HG03039 (cell line): ENCODE data around the gene RNF25.

ENCODE experiments used
- ATAC-seq: cut with Tn5 transposase; IDR thresholded peaks from one replicate; pipeline ENCODE4 v1.9.1; 2021; ENCODE audit warnings: mild to moderate bottlenecking, moderate library complexity; ENCODE audit not compliant: unreplicated experiment

The RNF25 gene

GRCh38 chr2:218631837-218632236 is 40.0 kb downstream of the RNF25 start:
- ATAC-seq, result no peak

GRCh38 chr2:218627939-218628338 is 43.9 kb downstream of the RNF25 start:
- ATAC-seq, result no peak

- ATAC-seq, result no peak
Observed at GRCh38 chr2:218626369-218626768, 45.4 kb downstream of the RNF25 start.

GRCh38 chr2:218623366-218623705 is 48.5 kb downstream of the RNF25 start:
- ATAC-seq, result no peak

DNA sequence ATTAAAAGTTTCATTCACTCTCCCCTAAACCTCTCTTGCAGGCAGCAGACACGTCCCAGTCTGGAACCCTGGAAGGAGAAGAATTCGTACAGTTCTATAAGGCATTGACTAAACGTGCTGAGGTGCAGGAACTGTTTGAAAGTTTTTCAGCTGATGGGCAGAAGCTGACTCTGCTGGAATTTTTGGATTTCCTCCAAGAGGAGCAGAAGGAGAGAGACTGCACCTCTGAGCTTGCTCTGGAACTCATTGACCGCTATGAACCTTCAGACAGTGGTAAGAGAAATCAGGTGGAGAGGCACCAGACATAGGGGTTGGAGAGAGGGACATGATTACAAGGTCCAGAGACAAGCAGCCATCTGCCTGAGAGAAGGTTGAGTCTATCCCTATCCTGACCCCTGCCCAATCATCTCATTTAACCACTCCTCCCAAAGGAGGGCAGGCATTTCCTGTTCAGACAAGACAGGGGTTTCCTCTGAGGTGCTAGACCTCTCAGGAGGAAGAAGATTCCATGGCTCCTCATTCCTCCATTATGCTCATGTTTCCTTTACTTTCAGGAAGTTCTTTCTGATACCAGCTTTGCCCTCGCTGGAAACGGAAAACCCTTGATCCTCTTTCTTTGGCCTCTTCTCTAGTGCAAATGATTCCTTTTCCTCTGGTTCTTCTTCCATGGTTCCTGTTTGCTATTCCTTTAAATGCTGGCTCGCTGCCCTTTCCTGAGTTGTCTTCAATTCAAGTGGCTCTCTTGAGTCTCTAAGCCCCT is 49.0 kb downstream of the RNF25 start:
- ATAC-seq, result no peak

DNA sequence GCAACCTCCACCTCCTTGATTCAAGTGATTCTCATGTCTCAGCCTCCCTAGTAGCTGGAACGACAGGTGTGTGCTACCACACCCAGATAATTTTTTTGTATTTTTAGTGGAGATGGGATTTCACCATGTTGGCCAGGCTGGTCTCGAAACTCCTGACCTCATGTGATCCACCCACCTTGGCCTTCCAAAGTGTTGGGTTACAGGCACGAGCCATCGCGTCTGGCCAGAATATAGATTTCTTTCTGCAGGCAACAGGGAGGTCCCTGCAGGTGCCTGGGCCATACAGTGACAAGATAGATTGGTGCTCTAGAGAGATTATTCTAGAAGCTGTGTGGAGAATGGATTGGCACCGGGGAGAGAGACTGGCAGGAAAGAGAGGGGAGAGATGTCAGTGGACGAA is 50.8 kb downstream of the RNF25 start:
- ATAC-seq, result no peak

GRCh38 chr2:218618102-218618860 is 53.5 kb downstream of the RNF25 start:
- no peak for ATAC-seq

DNA sequence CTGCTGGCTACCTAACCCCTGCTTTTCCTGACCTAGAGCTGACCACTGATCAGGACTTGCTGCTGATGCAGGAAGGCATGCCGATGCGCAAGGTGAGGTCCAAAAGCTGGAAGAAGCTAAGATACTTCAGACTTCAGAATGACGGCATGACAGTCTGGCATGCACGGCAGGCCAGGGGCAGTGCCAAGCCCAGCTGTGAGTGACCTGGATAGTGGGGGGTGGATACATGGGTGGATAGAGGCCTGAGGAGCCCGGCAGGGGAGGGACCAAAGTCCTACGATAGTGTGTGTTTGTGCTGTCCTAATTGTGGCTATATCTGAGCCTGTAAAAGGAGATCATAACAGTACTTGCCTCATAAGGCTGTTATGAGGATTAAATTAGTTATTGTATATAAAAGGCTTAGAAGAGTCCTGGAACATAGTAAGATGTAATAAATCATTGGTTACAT is 55.9 kb downstream of the RNF25 start:
- ATAC-seq, result no peak
